Measurements from ENCODE around the gene UPK3A.
A peak's percentile ranks its signal among the peaks of the same experiment; 100 is the strongest.

DNA sequence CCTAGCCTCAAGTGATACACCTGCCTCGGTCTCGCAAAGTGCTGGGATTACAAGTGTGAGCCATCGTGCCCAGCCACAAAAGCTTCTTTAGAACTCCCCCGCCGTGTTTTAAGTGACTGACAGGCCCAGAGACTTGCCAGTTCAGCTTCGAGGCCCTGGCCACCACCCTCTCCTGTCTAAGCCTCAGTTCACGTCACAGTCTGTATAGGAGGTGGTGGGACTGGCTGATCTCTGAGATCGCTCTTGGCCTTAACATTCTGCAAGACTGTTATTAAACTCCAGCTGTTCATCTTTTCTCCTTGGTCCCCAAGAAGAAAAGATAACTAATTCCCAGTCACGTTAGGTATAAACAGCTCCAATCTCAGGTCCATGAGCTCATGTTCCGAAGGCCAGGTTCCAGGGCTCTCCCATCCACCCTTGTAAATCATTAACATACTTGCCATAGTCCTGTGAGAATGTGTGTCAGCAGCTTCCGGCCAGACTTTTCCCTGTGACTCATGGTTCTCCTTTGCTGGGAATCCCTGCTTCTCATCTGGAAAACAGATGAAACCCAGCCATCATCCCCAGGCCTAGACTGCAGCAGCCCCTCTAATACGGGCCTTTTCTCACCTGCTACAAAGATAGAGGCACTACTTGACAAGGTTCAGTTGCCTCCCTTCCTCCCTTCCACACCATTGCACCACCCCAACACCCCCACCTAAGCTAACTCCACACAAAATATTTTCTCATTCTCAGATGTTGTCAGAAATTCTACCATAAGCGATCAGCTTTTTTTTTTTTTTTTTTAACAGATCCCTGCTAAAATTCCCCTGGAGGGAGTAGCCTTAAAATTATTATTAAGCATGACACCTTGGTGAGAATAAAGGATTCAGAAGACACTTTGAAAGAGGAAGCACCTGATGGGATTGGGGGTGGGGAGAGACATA lies 38.4 kb upstream of the UPK3A start:
- TF ChIP-seq EP300 (IDR thresholded peaks at IDR 0.05) = no peak
- TF ChIP-seq, protein P1, sequence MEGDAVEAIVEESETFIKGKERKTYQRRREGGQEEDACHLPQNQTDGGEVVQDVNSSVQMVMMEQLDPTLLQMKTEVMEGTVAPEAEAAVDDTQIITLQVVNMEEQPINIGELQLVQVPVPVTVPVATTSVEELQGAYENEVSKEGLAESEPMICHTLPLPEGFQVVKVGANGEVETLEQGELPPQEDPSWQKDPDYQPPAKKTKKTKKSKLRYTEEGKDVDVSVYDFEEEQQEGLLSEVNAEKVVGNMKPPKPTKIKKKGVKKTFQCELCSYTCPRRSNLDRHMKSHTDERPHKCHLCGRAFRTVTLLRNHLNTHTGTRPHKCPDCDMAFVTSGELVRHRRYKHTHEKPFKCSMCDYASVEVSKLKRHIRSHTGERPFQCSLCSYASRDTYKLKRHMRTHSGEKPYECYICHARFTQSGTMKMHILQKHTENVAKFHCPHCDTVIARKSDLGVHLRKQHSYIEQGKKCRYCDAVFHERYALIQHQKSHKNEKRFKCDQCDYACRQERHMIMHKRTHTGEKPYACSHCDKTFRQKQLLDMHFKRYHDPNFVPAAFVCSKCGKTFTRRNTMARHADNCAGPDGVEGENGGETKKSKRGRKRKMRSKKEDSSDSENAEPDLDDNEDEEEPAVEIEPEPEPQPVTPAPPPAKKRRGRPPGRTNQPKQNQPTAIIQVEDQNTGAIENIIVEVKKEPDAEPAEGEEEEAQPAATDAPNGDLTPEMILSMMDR (IDR thresholded peaks at IDR 0.05) = no peak
- no peak for TF ChIP-seq POLR2A (IDR thresholded peaks at IDR 0.05; ENCODE audit: low read depth)
- TF ChIP-seq POLR2AphosphoS5 (IDR thresholded peaks at IDR 0.05) = peak; percentile 42 to 57
